HG03575 (cell line): ENCODE data around the gene ITIH5.

Source experiments
- ATAC-seq: cut with Tn5 transposase; IDR thresholded peaks from one replicate; pipeline ENCODE4 v1.9.1; 2021; ENCODE audit not compliant: unreplicated experiment, insufficient number of reproducible peaks, low FRiP score; ENCODE audit errors: extremely low read depth

ITIH5 gene

GRCh38 chr10:7563368-7563767 is 103.4 kb downstream of the ITIH5 start:
- no peak for ATAC-seq

GRCh38 chr10:7561985-7562384 is 104.8 kb downstream of the ITIH5 start:
- no peak for ATAC-seq

- no peak for ATAC-seq
Observed at GRCh38 chr10:7561216-7561893, 105.4 kb downstream of the ITIH5 start.

- no peak for ATAC-seq
Observed at GRCh38 chr10:7560519-7560918, 106.2 kb downstream of the ITIH5 start.

GRCh38 chr10:7559386-7559785 is 107.4 kb downstream of the ITIH5 start:
- ATAC-seq = no peak

GRCh38 chr10:7558036-7558435 is 108.7 kb downstream of the ITIH5 start:
- no peak for ATAC-seq

- no peak for ATAC-seq
Observed at GRCh38 chr10:7553531-7553930, 113.2 kb downstream of the ITIH5 start.

GRCh38 chr10:7551950-7552716 is 114.6 kb downstream of the ITIH5 start:
- no peak for ATAC-seq

GRCh38 chr10:7551289-7551688 is 115.5 kb downstream of the ITIH5 start:
- no peak for ATAC-seq

- ATAC-seq = no peak
Observed at GRCh38 chr10:7550013-7550412, 116.8 kb downstream of the ITIH5 start.

GRCh38 chr10:7547829-7548228 is 118.9 kb downstream of the ITIH5 start:
- no peak for ATAC-seq

- no peak for ATAC-seq
Observed at GRCh38 chr10:7547206-7547605, 119.6 kb downstream of the ITIH5 start.

- no peak for ATAC-seq
Observed at GRCh38 chr10:7546385-7546967, 120.3 kb downstream of the ITIH5 start.

GRCh38 chr10:7545792-7546191 is 121.0 kb downstream of the ITIH5 start:
- no peak for ATAC-seq

- ATAC-seq = no peak
Observed at GRCh38 chr10:7545261-7545660, 121.5 kb downstream of the ITIH5 start.

GRCh38 chr10:7544203-7544602 is 122.6 kb downstream of the ITIH5 start:
- ATAC-seq = no peak

- no peak for ATAC-seq
Observed at GRCh38 chr10:7542189-7542914, 124.4 kb downstream of the ITIH5 start.

GRCh38 chr10:7541137-7542087 is 125.4 kb downstream of the ITIH5 start:
- no peak for ATAC-seq
